T-cell (primary cell): Measurements from ENCODE around the gene PLSCR1. TPM values are rescaled to one million over a fixed set of nuclear protein-coding genes. Genes with fewer than 3 reads are reported as not detected.
"Not testable (repeated sequence)": the region's sequence is repeated elsewhere in the genome, so short reads cannot be mapped to it uniquely, and the experiment has no call there.

Experiments used
- ATAC-seq, 4 experiments: fragments of 200-7000 bp in 3 of 4; fragments of 150-1000 bp in 1 of 4; cut with Tn5 transposase; replicated peaks in 1 of 4; 1 replicate in 3 of 4; 2 replicates in 1 of 4; pipeline ENCODE4 v1.10.0; 2021; ENCODE audit warnings: moderate library complexity in 3 of 4, mild to moderate bottlenecking in 2 of 4, moderate number of reproducible peaks in 1 of 4
- CTCF ChIA-PET, 2 donors: fragments of 300-600 bp; sonication (Branson Sonifier 250); formaldehyde crosslinking; loops; one replicate each; lab custom pipeline; 2022; ENCODE audit warnings: antibody characterized with exemption in 2 of 2; lab: Charles Lee
- POLR2A ChIA-PET, 2 donors: fragments of 300-600 bp; sonication (Branson Sonifier 250); formaldehyde crosslinking; loops; one replicate each; lab custom pipeline; 2022; ENCODE audit warnings: antibody characterized with exemption in 2 of 2; lab: Charles Lee
- DNase-seq, 35 experiments: peaks; one replicate each; pipeline versions ENCODE4 v3.0.0 to v3.0.0-alpha.2; 2013 to 2023
- H3K27ac ChIP-seq: one replicate; pipeline ENCODE4 v1.5.1; 2013; ENCODE audit warnings: low read length
- H3K27me3 ChIP-seq, 2 experiments: replicated peaks in 1 of 2; 1 replicate in 1 of 2; 2 replicates in 1 of 2; pipeline versions ENCODE4 v1.6.1 to v1.7.0; 2013; ENCODE audit warnings: low read length in 1 of 2, mixed read lengths in 1 of 2; ENCODE audit not compliant: control insufficient read depth in 2 of 2, insufficient read depth in 2 of 2; ENCODE audit errors: extremely low read depth in 1 of 2
- H3K36me3 ChIP-seq, 2 donors: 1 replicate in 1 of 2; 2 replicates in 1 of 2; pipeline versions ENCODE4 v1.6.1 to v1.7.0; 2013; ENCODE audit warnings: low read length in 1 of 2; ENCODE audit not compliant: control insufficient read depth in 2 of 2, insufficient read depth in 1 of 2; ENCODE audit errors: extremely low read depth in 1 of 2
- H3K4me1 ChIP-seq, 2 experiments: 1 replicate in 1 of 2; 2 replicates in 1 of 2; pipeline versions ENCODE4 v1.6.1 to v1.7.0; 2013; ENCODE audit warnings: low read length in 2 of 2, mixed read lengths in 1 of 2; ENCODE audit not compliant: insufficient read depth in 2 of 2, control insufficient read depth in 1 of 2; ENCODE audit errors: extremely low read depth in 1 of 2
- H3K4me3 ChIP-seq, 2 donors: 1 replicate in 1 of 2; 2 replicates in 1 of 2; pipeline versions ENCODE4 v1.5.1 to v1.7.0; 2013; ENCODE audit warnings: mild to moderate bottlenecking in 2 of 2, low read length in 1 of 2, moderate library complexity in 1 of 2; ENCODE audit not compliant: control insufficient read depth in 1 of 2; ENCODE audit errors: extremely low read depth in 1 of 2
- H3K9me3 ChIP-seq: 2 replicates; pipeline ENCODE4 v1.7.0; 2013
- H3K27ac Mint-ChIP-seq, 2 donors: one replicate each; pipeline ENCODE4 v1.8.0; 2020 to 2021; ENCODE audit warnings: mild to moderate bottlenecking in 2 of 2, mixed read lengths in 2 of 2
- H3K27me3 Mint-ChIP-seq, 2 donors: one replicate each; pipeline ENCODE4 v1.8.0; 2021 to 2022; ENCODE audit warnings: mixed read lengths in 2 of 2
- H3K36me3 Mint-ChIP-seq: one replicate; pipeline ENCODE4 v1.8.0; 2021; ENCODE audit warnings: mixed read lengths
- H3K4me1 Mint-ChIP-seq, 3 donors: one replicate each; pipeline ENCODE4 v1.8.0; 2020 to 2022; ENCODE audit warnings: mixed read lengths in 3 of 3, mild to moderate bottlenecking in 1 of 3
- H3K4me3 Mint-ChIP-seq, 3 donors: one replicate each; pipeline ENCODE4 v1.8.0; 2020 to 2022; ENCODE audit warnings: mild to moderate bottlenecking in 3 of 3, mixed read lengths in 3 of 3, moderate library complexity in 3 of 3
- H3K9me3 Mint-ChIP-seq, 3 donors: one replicate each; pipeline ENCODE4 v1.8.0; 2020 to 2022; ENCODE audit warnings: mixed read lengths in 3 of 3
- WGBS: methylation state at CpG from one replicate; pipeline ENCODE4 v1.1.5; 2013; ENCODE audit warnings: missing lambda C conversion rate; ENCODE audit not compliant: insufficient coverage; 5-methylcytosine and 5-hydroxymethylcytosine counted together
- total RNA-seq, 35 experiments: library from RNA in 6 of 35; stranded (reverse) in 6 of 35; fragments of 120-200 nt in 1 of 35; gene quantifications; one replicate each; pipeline versions ENCODE4 v1.2.1 to v1.2.4 and lab custom pipeline; 2013 to 2026

Gene PLSCR1
- total RNA-seq, 5 donors from 2014 or later (not counting 1 experiment from before 2014, with no cell fraction given): 13.5 to 23.0 (median 16.4) TPM

DNA sequence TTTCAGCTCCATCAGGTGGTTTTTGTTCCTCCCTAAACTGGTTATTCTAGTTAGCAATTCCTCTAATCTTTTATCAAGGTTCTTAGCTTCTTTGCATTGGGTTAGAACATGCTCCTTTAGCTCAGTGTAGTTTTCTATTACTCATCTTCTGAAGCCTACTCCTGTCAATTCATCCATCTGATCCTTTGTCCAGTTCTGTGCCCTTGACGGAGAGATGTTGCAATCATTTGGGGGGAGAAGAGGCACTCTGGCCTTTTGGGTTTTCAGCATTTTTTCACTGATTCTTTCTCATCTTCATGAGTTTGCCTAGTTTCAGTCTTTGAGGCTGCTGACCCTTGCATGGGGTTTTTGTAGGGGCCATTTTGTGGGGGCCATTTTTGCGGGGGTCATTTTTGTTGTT is 69.4 kb downstream of the PLSCR1 start:
- H3K4me1 ChIP-seq, H3K36me3 ChIP-seq, ATAC-seq, DNase-seq, H3K4me3 ChIP-seq, CTCF ChIA-PET, H3K4me1 Mint-ChIP-seq, H3K27ac ChIP-seq, H3K36me3 Mint-ChIP-seq, H3K27ac Mint-ChIP-seq, H3K9me3 Mint-ChIP-seq, H3K9me3 ChIP-seq, H3K4me3 Mint-ChIP-seq, POLR2A ChIA-PET: not testable (repeated sequence)
- no CpG with 5 or more reads among the region's 2 CpGs for WGBS
- H3K27me3 ChIP-seq: peaks cover 0 to 15% of the 10 kb centered on the region in 2 experiments
- H3K27me3 Mint-ChIP-seq: peaks cover 17 to 32% of the 10 kb centered on the region in 2 donors

DNA sequence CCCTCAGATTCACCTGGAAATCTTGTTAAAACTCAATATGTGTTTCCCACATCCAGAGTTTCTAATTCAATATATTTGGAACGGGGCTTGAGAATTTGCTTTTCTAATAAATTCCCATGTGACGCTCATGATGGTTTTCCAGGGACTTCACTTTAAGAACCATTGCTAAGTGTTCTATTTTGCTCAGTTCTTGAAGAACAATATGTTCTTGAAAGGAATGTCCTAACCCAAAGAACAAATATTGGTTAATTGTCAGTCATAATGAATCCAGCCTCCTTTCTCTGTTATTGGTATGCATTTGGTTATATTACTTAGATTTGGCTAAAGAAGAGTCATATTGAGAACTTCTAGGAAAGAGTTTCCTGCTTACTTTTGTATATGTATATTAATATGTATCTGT is 70.7 kb downstream of the PLSCR1 start:
- H3K4me3 ChIP-seq: no peak overlapping the region
- H3K9me3 Mint-ChIP-seq: no peaks in the 10 kb centered on the region
- ChIA-PET CTCF (no interaction called here), POLR2A (no interaction called here)
- H3K27me3 Mint-ChIP-seq: peaks cover 13 to 23% of the 10 kb centered on the region in 2 donors
- H3K27ac ChIP-seq: no peak overlapping the region
- DNase-seq (no peak), ATAC-seq (no peak)
- no peak overlapping the region for H3K4me3 Mint-ChIP-seq
- no peaks in the 10 kb centered on the region for H3K36me3 Mint-ChIP-seq
- H3K9me3 ChIP-seq: no peaks in the 10 kb centered on the region
- peaks cover 3 to 13% (median 11%) of the 10 kb centered on the region in 3 donors for H3K4me1 Mint-ChIP-seq
- H3K27me3 ChIP-seq: peaks cover 0 to 15% of the 10 kb centered on the region in 2 experiments
- H3K4me1 ChIP-seq: peaks cover 0 to 14% of the 10 kb centered on the region in 2 experiments
- no peaks in the 10 kb centered on the region for H3K36me3 ChIP-seq
- no peak overlapping the region for H3K27ac Mint-ChIP-seq
- no CpG with 5 or more reads among the region's 2 CpGs for WGBS

DNA sequence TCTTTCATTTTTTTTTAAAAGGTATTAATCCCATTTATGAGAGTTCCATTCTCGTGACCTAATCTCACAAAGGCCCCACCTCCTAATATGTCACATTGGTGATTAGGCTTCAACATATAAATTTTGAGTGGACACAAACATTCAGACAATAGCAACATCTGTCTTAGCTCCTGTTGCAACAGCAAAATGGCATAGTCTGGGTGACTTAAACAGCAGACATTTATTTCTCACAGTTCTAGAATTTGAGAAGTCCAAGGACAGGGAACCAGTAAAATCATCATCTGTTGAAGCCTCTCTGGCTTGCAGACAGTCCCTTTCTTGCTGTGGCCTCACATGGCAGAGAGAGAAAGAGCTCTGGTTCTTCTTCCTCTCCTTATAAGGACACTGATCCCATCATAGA is 71.8 kb downstream of the PLSCR1 start:
- Histone ChIP-seq H3K27ac (no peak overlapping the region), H3K27me3 (peaks cover 0 to 15% of the 10 kb centered on the region in 2 experiments), H3K4me1 (peaks cover 0 to 14% of the 10 kb centered on the region in 2 experiments), H3K4me3 (no peak overlapping the region), H3K36me3 (no peaks in the 10 kb centered on the region), H3K9me3 (no peaks in the 10 kb centered on the region)
- no peak overlapping the region for H3K4me3 Mint-ChIP-seq
- no CpG with 5 or more reads among the region's 1 CpG for WGBS
- no peak overlapping the region for H3K27ac Mint-ChIP-seq
- H3K9me3 Mint-ChIP-seq: no peaks in the 10 kb centered on the region
- peaks cover 6 to 12% of the 10 kb centered on the region in 2 donors for H3K27me3 Mint-ChIP-seq
- no peaks in the 10 kb centered on the region for H3K36me3 Mint-ChIP-seq
- ATAC-seq (no peak), DNase-seq (no peak)
- peaks cover 7 to 16% (median 14%) of the 10 kb centered on the region in 3 donors for H3K4me1 Mint-ChIP-seq
- ChIA-PET POLR2A (no interaction called here), CTCF (no interaction called here)

DNA sequence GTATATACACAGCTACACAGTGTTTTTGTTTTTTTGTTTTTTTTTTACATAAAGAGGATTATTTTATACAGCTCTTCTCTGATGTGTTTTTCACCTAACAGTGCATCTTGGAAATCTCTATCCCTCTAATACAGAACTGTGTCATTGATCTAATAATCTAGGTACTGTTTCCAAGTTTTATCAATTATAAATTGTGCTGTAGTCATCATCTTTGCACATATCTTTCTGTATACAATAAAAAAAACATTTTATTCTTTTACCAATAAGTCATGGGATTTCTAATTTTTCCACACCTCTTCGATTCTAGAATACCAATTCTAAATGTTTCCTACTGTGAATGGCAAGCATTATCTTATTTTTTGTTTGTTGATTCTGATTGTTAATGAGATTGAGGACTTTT is 73.4 kb downstream of the PLSCR1 start:
- DNase-seq: no peak
- no peaks in the 10 kb centered on the region for H3K36me3 Mint-ChIP-seq
- ChIA-PET POLR2A (no interaction called here), CTCF (interaction anchor here in 1 of 2 donors (0.6 kb wide), 1 partner anchor 27 kb away, joined by 3 read pairs; no protein-coding TSS in a partner anchor)
- H3K4me1 Mint-ChIP-seq: peaks cover 7 to 16% (median 14%) of the 10 kb centered on the region in 3 donors
- peaks cover 6 to 12% of the 10 kb centered on the region in 2 donors for H3K27me3 Mint-ChIP-seq
- WGBS: no CpG with 5 or more reads among the region's 1 CpG
- no peaks in the 10 kb centered on the region for H3K9me3 Mint-ChIP-seq
- Histone ChIP-seq H3K9me3 (no peaks in the 10 kb centered on the region), H3K27ac (no peak overlapping the region), H3K36me3 (no peaks in the 10 kb centered on the region), H3K4me1 (peaks cover 0 to 14% of the 10 kb centered on the region in 2 experiments), H3K4me3 (no peak overlapping the region), H3K27me3 (no peaks in the 10 kb centered on the region)
- H3K27ac Mint-ChIP-seq: no peak overlapping the region
- no peak for ATAC-seq
- H3K4me3 Mint-ChIP-seq: peak overlapping the region in 1 of 3 donors; percentile 79

DNA sequence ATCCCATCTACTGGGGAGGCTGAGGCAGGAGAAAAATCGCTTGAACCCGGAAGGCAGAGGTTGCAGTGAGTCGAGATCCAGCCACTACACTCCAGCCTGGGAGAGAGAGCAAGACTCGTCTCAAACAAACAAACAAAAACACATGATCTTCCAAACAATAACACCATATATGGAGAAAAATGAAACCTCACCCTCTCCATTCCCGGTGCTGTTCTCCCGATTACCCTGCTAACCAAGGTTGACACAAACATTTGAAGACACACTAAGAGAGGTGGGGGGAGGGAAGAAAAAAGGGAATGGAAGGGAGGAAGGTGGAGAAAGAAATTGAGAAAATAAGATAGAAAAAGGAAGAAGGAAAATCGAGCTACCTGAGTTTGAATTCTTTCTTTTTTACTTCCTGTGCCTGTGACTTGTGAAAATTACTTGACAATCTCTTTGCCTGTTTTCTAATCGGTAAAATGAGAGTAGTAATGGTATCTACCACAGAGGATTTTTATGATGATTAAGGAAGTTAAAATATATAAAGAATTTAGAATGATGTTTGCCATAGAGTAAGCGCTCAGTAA is 73.9 kb downstream of the PLSCR1 start:
- ChIA-PET CTCF (interaction anchor here in 1 of 2 donors (0.6 kb wide), 1 partner anchor 28 kb away, joined by 3 read pairs; no protein-coding TSS in a partner anchor), POLR2A (no interaction called here)
- H3K36me3 ChIP-seq: no peaks in the 10 kb centered on the region
- no peaks in the 10 kb centered on the region for H3K9me3 ChIP-seq
- H3K4me1 ChIP-seq: peaks cover 0 to 14% of the 10 kb centered on the region in 2 experiments
- DNase-seq (no peak), ATAC-seq (no peak)
- peaks cover 7 to 20% (median 14%) of the 10 kb centered on the region in 3 donors for H3K4me1 Mint-ChIP-seq
- peak overlapping the region in 1 of 2 donors; percentile 40 for H3K27ac Mint-ChIP-seq
- H3K27me3 Mint-ChIP-seq: peaks cover 6 to 7% of the 10 kb centered on the region in 2 donors
- no peaks in the 10 kb centered on the region for H3K9me3 Mint-ChIP-seq
- no peak overlapping the region for H3K27ac ChIP-seq
- no peaks in the 10 kb centered on the region for H3K36me3 Mint-ChIP-seq
- WGBS: 100% methylated on average over 1 of the region's 9 CpGs
- no peaks in the 10 kb centered on the region for H3K27me3 ChIP-seq
- H3K4me3 Mint-ChIP-seq: peak overlapping the region; percentile 79 to 83 (median 79)
- H3K4me3 ChIP-seq: no peak overlapping the region

DNA sequence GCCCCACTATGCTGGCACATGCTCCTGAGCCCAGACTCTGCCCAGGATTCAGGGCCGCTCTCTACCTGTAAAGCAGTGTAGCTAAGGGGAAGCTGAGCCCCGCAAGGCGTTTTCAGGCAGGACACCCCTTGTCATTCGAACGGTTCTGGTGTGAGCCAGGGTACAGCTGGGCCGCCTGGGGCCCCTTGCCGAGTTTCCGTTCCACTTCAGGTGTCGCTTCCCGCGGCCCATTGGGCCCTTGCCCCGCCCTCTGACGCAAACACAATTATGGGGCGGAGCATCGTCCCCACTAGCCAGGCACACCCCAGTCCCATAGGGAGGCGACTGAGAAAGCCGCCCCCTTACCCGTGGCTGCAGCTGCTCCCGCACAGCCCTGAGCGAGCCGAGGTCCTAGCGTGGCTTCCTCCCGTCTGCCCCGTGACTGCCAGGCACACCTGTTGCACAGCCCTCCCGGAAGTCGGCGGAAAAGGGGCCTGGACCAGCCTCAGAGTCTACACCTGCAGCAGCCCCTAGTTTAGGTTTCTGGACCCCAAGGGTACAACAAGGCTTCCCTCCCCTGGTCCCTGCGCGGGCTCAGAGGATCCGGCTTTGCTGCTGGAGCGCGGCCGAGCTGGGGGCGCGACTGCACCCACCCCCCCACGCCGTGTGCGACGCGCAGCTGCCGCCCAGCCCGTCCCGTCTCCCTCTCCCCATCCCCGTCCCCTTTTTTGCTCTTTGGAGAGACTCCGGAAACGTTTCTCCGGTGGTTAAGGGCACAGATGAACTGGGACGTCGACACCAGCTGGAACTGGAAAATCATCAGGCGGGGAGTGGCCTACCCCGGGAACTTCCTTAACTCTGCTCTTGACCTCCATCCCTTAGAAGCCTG is 75.0 kb downstream of the PLSCR1 start, which contains the start of gene PLSCR2:
TSS of gene PLSCR2 (minus strand) at position 412 of the 868 bp plus-strand sequence. CDS start 9,657 bp downstream, outside the sequence.
- Mint-ChIP-seq H3K9me3 (no peaks in the 10 kb centered on the region), H3K27ac (peak within 1 kb of the TSS; percentile 66 to 85), H3K4me1 (peaks cover 7 to 21% (median 14%) of the 10 kb centered on the region in 3 donors), H3K27me3 (peaks cover 0 to 3% of the 10 kb centered on the region in 2 donors), H3K4me3 (peak within 1 kb of the TSS; percentile 79 to 83 (median 79)), H3K36me3 (no peaks in the 10 kb centered on the region)
- CTCF ChIA-PET: interaction anchor here in 1 of 2 donors (0.6 kb wide), 1 partner anchor 84 kb away, joined by 4 read pairs; no protein-coding TSS in a partner anchor
- Histone ChIP-seq H3K27ac (peak within 1 kb of the TSS; percentile 72), H3K4me1 (peaks cover 0 to 14% of the 10 kb centered on the region in 2 experiments), H3K27me3 (no peaks in the 10 kb centered on the region), H3K4me3 (peak within 1 kb of the TSS; percentile 65 to 80), H3K36me3 (no peaks in the 10 kb centered on the region), H3K9me3 (no peaks in the 10 kb centered on the region)
- peak; percentile 81 to 96 (median 90) for ATAC-seq
- POLR2A ChIA-PET: interaction anchor here in 1 of 2 donors (0.8 kb wide), 1 partner anchor 84 kb away, joined by 3 read pairs; no protein-coding TSS in a partner anchor
- peak; percentile 42 to 79 (median 67) for DNase-seq
- 7% methylated on average over 47 of the region's 51 CpGs for WGBS
